ENCODE measurements around the gene KIF6. TPM values are rescaled to one million over a fixed set of nuclear protein-coding genes. Genes with fewer than 3 reads are reported as not detected.

Gene KIF6, protein sequence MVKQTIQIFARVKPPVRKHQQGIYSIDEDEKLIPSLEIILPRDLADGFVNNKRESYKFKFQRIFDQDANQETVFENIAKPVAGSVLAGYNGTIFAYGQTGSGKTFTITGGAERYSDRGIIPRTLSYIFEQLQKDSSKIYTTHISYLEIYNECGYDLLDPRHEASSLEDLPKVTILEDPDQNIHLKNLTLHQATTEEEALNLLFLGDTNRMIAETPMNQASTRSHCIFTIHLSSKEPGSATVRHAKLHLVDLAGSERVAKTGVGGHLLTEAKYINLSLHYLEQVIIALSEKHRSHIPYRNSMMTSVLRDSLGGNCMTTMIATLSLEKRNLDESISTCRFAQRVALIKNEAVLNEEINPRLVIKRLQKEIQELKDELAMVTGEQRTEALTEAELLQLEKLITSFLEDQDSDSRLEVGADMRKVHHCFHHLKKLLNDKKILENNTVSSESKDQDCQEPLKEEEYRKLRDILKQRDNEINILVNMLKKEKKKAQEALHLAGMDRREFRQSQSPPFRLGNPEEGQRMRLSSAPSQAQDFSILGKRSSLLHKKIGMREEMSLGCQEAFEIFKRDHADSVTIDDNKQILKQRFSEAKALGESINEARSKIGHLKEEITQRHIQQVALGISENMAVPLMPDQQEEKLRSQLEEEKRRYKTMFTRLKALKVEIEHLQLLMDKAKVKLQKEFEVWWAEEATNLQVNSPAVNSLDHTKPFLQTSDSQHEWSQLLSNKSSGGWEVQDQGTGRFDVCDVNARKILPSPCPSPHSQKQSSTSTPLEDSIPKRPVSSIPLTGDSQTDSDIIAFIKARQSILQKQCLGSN
- total RNA-seq: not detected
- under 1 TPM in 1 of 2 donors, not detected in 1; 0.75 TPM for polyA plus RNA-seq
- not detected for total RNA-seq

DNA sequence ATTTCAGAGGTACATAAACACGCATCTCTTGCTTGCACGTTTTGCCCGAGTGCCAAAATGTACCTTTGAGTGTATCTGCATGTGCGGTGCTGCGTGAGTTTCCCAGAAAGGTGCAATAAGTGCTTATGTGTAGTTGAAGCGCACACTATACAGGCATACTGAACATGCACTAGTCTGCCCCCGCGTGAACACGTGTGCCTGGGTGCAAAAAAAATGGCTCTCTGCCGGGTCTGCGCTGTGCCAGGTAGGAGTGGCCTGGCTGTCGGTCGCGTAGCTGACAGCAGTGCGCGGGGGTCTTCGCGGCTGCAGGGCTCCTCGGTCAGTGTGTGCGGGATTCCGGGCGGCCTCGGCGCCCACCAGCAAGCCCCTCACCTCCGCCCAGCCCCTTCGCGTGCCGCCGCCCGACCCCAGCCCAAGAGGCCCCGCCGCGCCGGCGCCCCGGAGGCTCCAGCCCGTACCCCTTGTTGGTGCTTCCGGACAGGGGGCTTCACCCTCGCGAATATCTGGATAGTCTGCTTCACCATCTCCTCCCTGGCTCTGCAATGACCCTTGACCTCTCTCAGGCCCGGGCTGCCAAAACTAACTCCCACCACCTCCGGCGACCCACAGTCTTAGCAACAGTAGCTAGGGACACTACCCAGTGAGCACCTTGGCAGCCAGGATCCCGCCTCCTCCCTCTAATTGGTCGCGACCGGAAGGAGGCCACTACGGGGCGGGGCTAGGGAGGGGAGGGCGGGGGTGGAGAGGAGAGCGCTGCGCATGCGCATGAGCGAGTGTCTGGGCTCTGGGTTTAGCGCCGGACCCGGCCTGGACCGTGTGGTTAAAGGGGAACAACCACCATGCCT is at the start of gene KIF6:
TSS of gene KIF6 (minus strand) at position 622 of the 845 bp plus-strand sequence. CDS start at position 524, 98 bp downstream.
- Histone ChIP-seq H3K9me3 (ENCODE audit: control insufficient read depth in 2 of 3, low read length in 3 of 3) (no peaks in the 10 kb centered on the region), H3K4me1 (ENCODE audit: control insufficient read depth in 2 of 2, insufficient read depth in 2 of 2, low read length in 2 of 2) (peaks cover 0 to 3% of the 10 kb centered on the region in 2 donors), H3K27me3 (ENCODE audit: control insufficient read depth in 2 of 2, insufficient read depth in 2 of 2, low read length in 2 of 2) (no peaks in the 10 kb centered on the region), H3K4me3 (ENCODE audit: low read length) (peak within 1 kb of the TSS; percentile 68), H3K27ac (ENCODE audit: low read depth, low read length) (no peak within 1 kb of the TSS), H3K36me3 (ENCODE audit: control insufficient read depth in 2 of 3, insufficient read depth in 3 of 3, low read length in 3 of 3) (no peaks in the 10 kb centered on the region)
- ChIA-PET POLR2A (no interaction called here), CTCF (no interaction called here)
- Mint-ChIP-seq H3K27me3 (peaks cover 0 to 6% (median 4%) of the 10 kb centered on the region in 5 donors), H3K4me3 (peak within 1 kb of the TSS; percentile 92 to 98 (median 97)), H3K4me1 (peaks cover 0 to 9% (median 7%) of the 10 kb centered on the region in 7 donors), H3K9me3 (peaks cover 0 to 4% (median 0%) of the 10 kb centered on the region in 11 donors), H3K36me3 (no peaks in the 10 kb centered on the region), H3K27ac (peak within 1 kb of the TSS; percentile 10 to 91 (median 72))
- intact Hi-C loops (cut with micrococcal nuclease): loop anchor here in 1 of 2 donors (1.0 to 10.0 kb wide), 3 partner anchors 208 to 1348 kb away; partner anchors contain the start of genes GLO1, NFYA and OARD1
- DNase-seq (peak; percentile 50 to 85 (median 77)), ATAC-seq (peak; percentile 99)

DNA sequence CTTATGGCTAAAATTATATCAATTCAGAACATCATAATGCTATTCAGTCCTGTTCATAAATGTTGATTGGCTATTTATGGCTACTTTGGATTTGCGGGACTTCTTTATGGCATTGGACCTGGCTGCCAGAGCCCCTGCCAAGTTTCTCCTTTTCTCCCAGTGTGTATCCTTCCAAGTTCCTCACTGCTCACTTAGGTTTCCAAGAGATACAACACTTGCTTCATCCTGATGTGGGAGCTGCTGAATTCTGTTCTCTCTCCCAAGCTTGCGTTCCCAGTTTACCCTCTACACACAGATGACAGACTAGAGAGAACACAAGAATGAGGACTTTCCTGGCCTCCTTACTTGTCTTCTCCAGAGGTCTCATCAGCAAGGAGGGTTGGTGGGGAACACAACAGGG is 48.6 kb upstream of the KIF6 start:
- intact Hi-C loops (cut with micrococcal nuclease): no loop called here
- CTCF ChIA-PET: no interaction called here
- Mint-ChIP-seq H3K27ac (no peak overlapping the region), H3K9me3 (peaks cover 0 to 5% (median 0%) of the 10 kb centered on the region in 11 donors), H3K4me3 (no peak overlapping the region), H3K36me3 (no peaks in the 10 kb centered on the region), H3K4me1 (no peaks in the 10 kb centered on the region), H3K27me3 (peaks cover 0 to 25% (median 22%) of the 10 kb centered on the region in 5 donors)
- no peaks in the 10 kb centered on the region for H3K4me1 ChIP-seq (ENCODE audit: control insufficient read depth in 2 of 2, insufficient read depth in 2 of 2, low read length in 2 of 2)
- no peaks in the 10 kb centered on the region for H3K36me3 ChIP-seq (ENCODE audit: control insufficient read depth in 2 of 3, insufficient read depth in 3 of 3, low read length in 3 of 3)
- POLR2A ChIA-PET: no interaction called here
- no peak overlapping the region for H3K4me3 ChIP-seq (ENCODE audit: low read length)
- ATAC-seq (no peak), DNase-seq (no peak)
- no peaks in the 10 kb centered on the region for H3K9me3 ChIP-seq (ENCODE audit: control insufficient read depth in 2 of 3, low read length in 3 of 3)
- H3K27me3 ChIP-seq (ENCODE audit: control insufficient read depth in 2 of 2, insufficient read depth in 2 of 2, low read length in 2 of 2): no peaks in the 10 kb centered on the region
- no peak overlapping the region for H3K27ac ChIP-seq (ENCODE audit: low read depth, low read length)

- intact Hi-C loops (cut with micrococcal nuclease): no loop called here
- Mint-ChIP-seq H3K9me3 (peaks cover 0 to 6% (median 0%) of the 10 kb centered on the region in 11 donors), H3K4me1 (no peaks in the 10 kb centered on the region), H3K27me3 (peaks cover 0 to 28% (median 22%) of the 10 kb centered on the region in 5 donors), H3K4me3 (no peak overlapping the region), H3K27ac (no peak overlapping the region), H3K36me3 (no peaks in the 10 kb centered on the region)
- no peak for DNase-seq
- Histone ChIP-seq H3K4me1 (ENCODE audit: control insufficient read depth in 2 of 2, insufficient read depth in 2 of 2, low read length in 2 of 2) (no peaks in the 10 kb centered on the region), H3K27ac (ENCODE audit: low read depth, low read length) (no peak overlapping the region), H3K9me3 (ENCODE audit: control insufficient read depth in 2 of 3, low read length in 3 of 3) (no peaks in the 10 kb centered on the region), H3K27me3 (ENCODE audit: control insufficient read depth in 2 of 2, insufficient read depth in 2 of 2, low read length in 2 of 2) (no peaks in the 10 kb centered on the region), H3K36me3 (ENCODE audit: control insufficient read depth in 2 of 3, insufficient read depth in 3 of 3, low read length in 3 of 3) (no peaks in the 10 kb centered on the region), H3K4me3 (ENCODE audit: low read length) (no peak overlapping the region)
- ChIA-PET POLR2A (no interaction called here), CTCF (no interaction called here)
- ATAC-seq: no peak
Measured at GRCh38 chr6:39772559-39773273, 47.5 kb upstream of the KIF6 start.

DNA sequence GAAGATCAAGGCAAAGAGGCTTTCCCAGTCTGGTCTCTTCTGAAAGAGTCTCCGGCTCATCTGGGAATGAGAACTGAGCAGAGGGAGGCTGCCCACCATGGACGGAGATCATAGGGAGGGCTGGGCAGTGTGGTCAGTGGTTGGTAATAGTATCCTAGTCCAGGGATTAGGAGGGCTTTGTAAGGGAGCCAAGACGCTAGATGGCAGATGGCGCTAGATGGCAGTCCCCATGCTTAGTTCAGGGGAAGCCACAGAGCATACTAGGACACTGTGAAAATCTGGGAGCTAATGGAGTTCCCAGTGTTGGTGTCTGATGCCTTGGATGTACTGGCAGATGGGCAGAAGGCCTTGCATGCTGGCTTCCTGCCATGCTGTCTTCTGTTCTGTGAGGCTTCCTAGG is 45.2 kb upstream of the KIF6 start:
- no peak for ATAC-seq
- Histone ChIP-seq H3K27ac (ENCODE audit: low read depth, low read length) (no peak overlapping the region), H3K36me3 (ENCODE audit: control insufficient read depth in 2 of 3, insufficient read depth in 3 of 3, low read length in 3 of 3) (no peaks in the 10 kb centered on the region), H3K4me1 (ENCODE audit: control insufficient read depth in 2 of 2, insufficient read depth in 2 of 2, low read length in 2 of 2) (no peaks in the 10 kb centered on the region), H3K9me3 (ENCODE audit: control insufficient read depth in 2 of 3, low read length in 3 of 3) (no peaks in the 10 kb centered on the region), H3K27me3 (ENCODE audit: control insufficient read depth in 2 of 2, insufficient read depth in 2 of 2, low read length in 2 of 2) (no peaks in the 10 kb centered on the region), H3K4me3 (ENCODE audit: low read length) (no peak overlapping the region)
- H3K4me3 Mint-ChIP-seq: no peak overlapping the region
- ChIA-PET CTCF (no interaction called here), POLR2A (no interaction called here)
- DNase-seq: no peak
- no peaks in the 10 kb centered on the region for H3K4me1 Mint-ChIP-seq
- peaks cover 0 to 8% (median 0%) of the 10 kb centered on the region in 11 donors for H3K9me3 Mint-ChIP-seq
- H3K27me3 Mint-ChIP-seq: peaks cover 0 to 30% (median 28%) of the 10 kb centered on the region in 5 donors
- intact Hi-C loops (cut with micrococcal nuclease): no loop called here
- H3K27ac Mint-ChIP-seq: no peak overlapping the region
- H3K36me3 Mint-ChIP-seq: no peaks in the 10 kb centered on the region

GRCh38 chr6:39769012-39769411 is 43.8 kb upstream of the KIF6 start:
- no peaks in the 10 kb centered on the region for H3K36me3 ChIP-seq (ENCODE audit: control insufficient read depth in 2 of 3, insufficient read depth in 3 of 3, low read length in 3 of 3)
- no peak for ATAC-seq
- POLR2A ChIA-PET: no interaction called here
- H3K27me3 ChIP-seq (ENCODE audit: control insufficient read depth in 2 of 2, insufficient read depth in 2 of 2, low read length in 2 of 2): no peaks in the 10 kb centered on the region
- Mint-ChIP-seq H3K4me3 (no peak overlapping the region), H3K9me3 (peaks cover 0 to 8% (median 0%) of the 10 kb centered on the region in 11 donors), H3K36me3 (no peaks in the 10 kb centered on the region), H3K27ac (no peak overlapping the region), H3K27me3 (peaks cover 0 to 30% (median 24%) of the 10 kb centered on the region in 5 donors), H3K4me1 (no peaks in the 10 kb centered on the region)
- no peak for DNase-seq
- no peaks in the 10 kb centered on the region for H3K9me3 ChIP-seq (ENCODE audit: control insufficient read depth in 2 of 3, low read length in 3 of 3)
- intact Hi-C loops (cut with micrococcal nuclease): no loop called here
- H3K4me1 ChIP-seq (ENCODE audit: control insufficient read depth in 2 of 2, insufficient read depth in 2 of 2, low read length in 2 of 2): no peaks in the 10 kb centered on the region
- H3K27ac ChIP-seq (ENCODE audit: low read depth, low read length): no peak overlapping the region
- CTCF ChIA-PET: no interaction called here
- no peak overlapping the region for H3K4me3 ChIP-seq (ENCODE audit: low read length)

- Mint-ChIP-seq H3K27ac (no peak overlapping the region), H3K4me3 (no peak overlapping the region), H3K36me3 (no peaks in the 10 kb centered on the region), H3K9me3 (peaks cover 0 to 4% (median 0%) of the 10 kb centered on the region in 11 donors), H3K4me1 (no peaks in the 10 kb centered on the region), H3K27me3 (peaks cover 0 to 34% (median 26%) of the 10 kb centered on the region in 5 donors)
- ATAC-seq: no peak
- no peaks in the 10 kb centered on the region for H3K9me3 ChIP-seq (ENCODE audit: control insufficient read depth in 2 of 3, low read length in 3 of 3)
- H3K4me3 ChIP-seq (ENCODE audit: low read length): no peak overlapping the region
- H3K27ac ChIP-seq (ENCODE audit: low read depth, low read length): no peak overlapping the region
- no peaks in the 10 kb centered on the region for H3K27me3 ChIP-seq (ENCODE audit: control insufficient read depth in 2 of 2, insufficient read depth in 2 of 2, low read length in 2 of 2)
- no peaks in the 10 kb centered on the region for H3K4me1 ChIP-seq (ENCODE audit: control insufficient read depth in 2 of 2, insufficient read depth in 2 of 2, low read length in 2 of 2)
- POLR2A ChIA-PET: no interaction called here
- intact Hi-C loops (cut with micrococcal nuclease): no loop called here
- DNase-seq: no peak
- H3K36me3 ChIP-seq (ENCODE audit: control insufficient read depth in 2 of 3, insufficient read depth in 3 of 3, low read length in 3 of 3): no peaks in the 10 kb centered on the region
- CTCF ChIA-PET: no interaction called here
Measured at GRCh38 chr6:39765508-39766065, 40.4 kb upstream of the KIF6 start.

All from naive thymus-derived CD4-positive, alpha-beta T cell (primary cell).